SK-N-SH (cell line): ENCODE data around the gene CFAP43.

ENCODE experiments used
- EP300 ChIP-seq, 2 experiments: IDR thresholded peaks; 2 replicates each; pipeline versions ENCODE4 v1.4.0 to v1.6.1; 2012; ENCODE audit warnings: borderline replicate concordance in 1 of 2, low read depth in 1 of 2, low read length in 1 of 2
- MXI1 ChIP-seq: IDR thresholded peaks from 2 replicates; pipeline ENCODE4 v1.6.1; 2012; ENCODE audit warnings: mild to moderate bottlenecking, low read depth, low read length, improper control_type of control experiment
- NFIC ChIP-seq: IDR thresholded peaks from 2 replicates; pipeline ENCODE4 v1.4.0; 2012; ENCODE audit warnings: borderline replicate concordance
- TF ChIP-seq, protein P1 (sequence below): fragments of 200-600 bp; sonication (generic); IDR thresholded peaks from 2 replicates; pipeline ENCODE4 v1.6.1; 2017; ENCODE audit warnings: antibody characterized with exemption, mild to moderate bottlenecking, moderate library complexity
- TF ChIP-seq, protein P2 (sequence below): fragments of 150-350 bp; IDR thresholded peaks from 2 replicates; pipeline ENCODE4 v1.6.1; 2017; ENCODE audit warnings: antibody characterized with exemption, low read length, low read depth, borderline replicate concordance
- TF ChIP-seq, protein P3 (sequence below): IDR thresholded peaks from 2 replicates; pipeline ENCODE4 v1.6.1; 2012; ENCODE audit warnings: mild to moderate bottlenecking, low read depth, low read length, moderate library complexity

DNA sequence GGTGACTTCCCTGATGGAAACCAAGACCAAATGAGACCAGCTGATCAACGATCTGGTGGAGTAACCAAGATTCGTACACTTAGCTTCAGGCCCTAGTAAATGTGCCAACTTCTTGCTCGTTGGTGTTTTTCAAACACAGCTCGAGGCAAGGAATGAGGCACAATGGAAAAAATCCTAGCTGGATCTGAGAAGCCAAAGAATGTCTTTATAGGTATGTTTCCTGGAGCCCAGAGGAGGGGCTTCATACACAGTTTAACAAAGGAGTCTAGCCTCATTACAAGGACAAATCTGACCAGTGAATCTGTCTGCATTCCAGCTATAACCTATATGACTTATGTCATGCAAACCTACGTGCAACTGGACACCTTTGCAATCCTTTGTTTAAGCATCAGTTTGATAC is 150.2 kb downstream of the CFAP43 start:
- TF ChIP-seq, protein P1, sequence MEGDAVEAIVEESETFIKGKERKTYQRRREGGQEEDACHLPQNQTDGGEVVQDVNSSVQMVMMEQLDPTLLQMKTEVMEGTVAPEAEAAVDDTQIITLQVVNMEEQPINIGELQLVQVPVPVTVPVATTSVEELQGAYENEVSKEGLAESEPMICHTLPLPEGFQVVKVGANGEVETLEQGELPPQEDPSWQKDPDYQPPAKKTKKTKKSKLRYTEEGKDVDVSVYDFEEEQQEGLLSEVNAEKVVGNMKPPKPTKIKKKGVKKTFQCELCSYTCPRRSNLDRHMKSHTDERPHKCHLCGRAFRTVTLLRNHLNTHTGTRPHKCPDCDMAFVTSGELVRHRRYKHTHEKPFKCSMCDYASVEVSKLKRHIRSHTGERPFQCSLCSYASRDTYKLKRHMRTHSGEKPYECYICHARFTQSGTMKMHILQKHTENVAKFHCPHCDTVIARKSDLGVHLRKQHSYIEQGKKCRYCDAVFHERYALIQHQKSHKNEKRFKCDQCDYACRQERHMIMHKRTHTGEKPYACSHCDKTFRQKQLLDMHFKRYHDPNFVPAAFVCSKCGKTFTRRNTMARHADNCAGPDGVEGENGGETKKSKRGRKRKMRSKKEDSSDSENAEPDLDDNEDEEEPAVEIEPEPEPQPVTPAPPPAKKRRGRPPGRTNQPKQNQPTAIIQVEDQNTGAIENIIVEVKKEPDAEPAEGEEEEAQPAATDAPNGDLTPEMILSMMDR = no peak
- TF ChIP-seq, protein P2, sequence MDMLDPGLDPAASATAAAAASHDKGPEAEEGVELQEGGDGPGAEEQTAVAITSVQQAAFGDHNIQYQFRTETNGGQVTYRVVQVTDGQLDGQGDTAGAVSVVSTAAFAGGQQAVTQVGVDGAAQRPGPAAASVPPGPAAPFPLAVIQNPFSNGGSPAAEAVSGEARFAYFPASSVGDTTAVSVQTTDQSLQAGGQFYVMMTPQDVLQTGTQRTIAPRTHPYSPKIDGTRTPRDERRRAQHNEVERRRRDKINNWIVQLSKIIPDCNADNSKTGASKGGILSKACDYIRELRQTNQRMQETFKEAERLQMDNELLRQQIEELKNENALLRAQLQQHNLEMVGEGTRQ = no peak
- no peak for TF ChIP-seq EP300 (IDR thresholded peaks at IDR 0.05; ENCODE audit: borderline replicate concordance in 1 of 2, low read depth in 1 of 2, low read length in 1 of 2)
- TF ChIP-seq MXI1 = no peak
- TF ChIP-seq NFIC = no peak
- TF ChIP-seq, protein P3, sequence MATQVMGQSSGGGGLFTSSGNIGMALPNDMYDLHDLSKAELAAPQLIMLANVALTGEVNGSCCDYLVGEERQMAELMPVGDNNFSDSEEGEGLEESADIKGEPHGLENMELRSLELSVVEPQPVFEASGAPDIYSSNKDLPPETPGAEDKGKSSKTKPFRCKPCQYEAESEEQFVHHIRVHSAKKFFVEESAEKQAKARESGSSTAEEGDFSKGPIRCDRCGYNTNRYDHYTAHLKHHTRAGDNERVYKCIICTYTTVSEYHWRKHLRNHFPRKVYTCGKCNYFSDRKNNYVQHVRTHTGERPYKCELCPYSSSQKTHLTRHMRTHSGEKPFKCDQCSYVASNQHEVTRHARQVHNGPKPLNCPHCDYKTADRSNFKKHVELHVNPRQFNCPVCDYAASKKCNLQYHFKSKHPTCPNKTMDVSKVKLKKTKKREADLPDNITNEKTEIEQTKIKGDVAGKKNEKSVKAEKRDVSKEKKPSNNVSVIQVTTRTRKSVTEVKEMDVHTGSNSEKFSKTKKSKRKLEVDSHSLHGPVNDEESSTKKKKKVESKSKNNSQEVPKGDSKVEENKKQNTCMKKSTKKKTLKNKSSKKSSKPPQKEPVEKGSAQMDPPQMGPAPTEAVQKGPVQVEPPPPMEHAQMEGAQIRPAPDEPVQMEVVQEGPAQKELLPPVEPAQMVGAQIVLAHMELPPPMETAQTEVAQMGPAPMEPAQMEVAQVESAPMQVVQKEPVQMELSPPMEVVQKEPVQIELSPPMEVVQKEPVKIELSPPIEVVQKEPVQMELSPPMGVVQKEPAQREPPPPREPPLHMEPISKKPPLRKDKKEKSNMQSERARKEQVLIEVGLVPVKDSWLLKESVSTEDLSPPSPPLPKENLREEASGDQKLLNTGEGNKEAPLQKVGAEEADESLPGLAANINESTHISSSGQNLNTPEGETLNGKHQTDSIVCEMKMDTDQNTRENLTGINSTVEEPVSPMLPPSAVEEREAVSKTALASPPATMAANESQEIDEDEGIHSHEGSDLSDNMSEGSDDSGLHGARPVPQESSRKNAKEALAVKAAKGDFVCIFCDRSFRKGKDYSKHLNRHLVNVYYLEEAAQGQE = no peak
